Endometrial microvascular endothelial cells (primary cell): ENCODE data around the gene PITPNC1. TPM values are rescaled to one million over a fixed set of nuclear protein-coding genes. Genes with fewer than 3 reads are reported as not detected.
"Not testable (repeated sequence)": the region's sequence is repeated elsewhere in the genome, so short reads cannot be mapped to it uniquely, and the experiment has no call there.

Experiments
- in situ Hi-C: cut with HindIII; loops from 2 replicates; pipeline ENCODE4 v1.10.0; 2017; ENCODE audit warnings: low sequenced_read_pairs, low pct_unique_long_range_greater_than_20kb; ENCODE audit errors: inconsistent ontology term
- total RNA-seq: library from RNA; depleted of rRNA; stranded (reverse); fragments of >200 nt; gene quantifications from one replicate; pipeline ENCODE4 v1.2.3, GENCODE V29; 2015; ENCODE audit errors: inconsistent ontology term

PITPNC1 gene
- total RNA-seq, 1 donor from 2014 or later, result 7.1 TPM

GRCh38 chr17:67617304-67617899, 240.3 kb downstream of the PITPNC1 start:
- in situ Hi-C loops, result no loop called here

- in situ Hi-C loops, result no loop called here
These were observed 242.5 kb downstream of the PITPNC1 start for GRCh38 chr17:67619555-67619954.

- in situ Hi-C loops, result no loop called here
These were observed 243.0 kb downstream of the PITPNC1 start for GRCh38 chr17:67620088-67620487.

DNA sequence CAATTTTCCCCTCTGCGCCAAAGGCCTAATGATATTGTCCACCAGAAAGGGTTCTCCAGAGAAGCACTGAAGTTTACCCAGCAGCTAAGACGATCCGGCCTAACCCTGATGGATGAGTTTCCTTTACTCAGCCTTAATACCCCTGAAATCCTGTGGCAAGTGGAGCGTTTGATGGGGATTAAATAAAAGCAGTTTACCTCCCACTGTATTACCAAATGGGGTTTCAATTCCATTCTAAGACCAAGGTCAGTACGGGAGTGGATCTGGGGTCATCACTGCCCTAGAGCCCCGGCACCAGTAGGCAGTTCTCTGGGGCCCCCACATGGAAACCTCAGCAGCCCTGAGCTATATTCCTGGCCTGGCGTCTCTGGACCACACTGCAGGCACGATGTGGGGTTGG, 243.6 kb downstream of the PITPNC1 start:
- in situ Hi-C loops, result no loop called here

DNA sequence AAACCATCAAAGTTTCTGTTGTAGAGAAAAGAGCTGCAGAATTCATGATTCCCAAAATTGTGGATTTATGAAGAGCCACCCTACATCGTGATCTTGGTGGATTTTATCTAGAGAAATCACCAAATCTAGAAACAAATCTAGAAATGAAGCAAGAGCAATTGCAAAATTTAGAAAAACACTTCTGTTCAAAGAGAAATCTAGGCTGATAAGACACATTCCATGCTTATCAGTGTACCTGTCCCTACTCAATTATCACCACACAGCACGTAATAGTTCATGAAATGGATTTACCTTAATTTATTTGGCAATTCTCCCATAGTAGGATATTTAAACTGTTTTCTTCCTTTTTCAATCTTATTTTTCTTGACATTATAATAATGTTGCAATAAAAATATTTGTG, 246.7 kb downstream of the PITPNC1 start:
- in situ Hi-C loops, result no loop called here

DNA sequence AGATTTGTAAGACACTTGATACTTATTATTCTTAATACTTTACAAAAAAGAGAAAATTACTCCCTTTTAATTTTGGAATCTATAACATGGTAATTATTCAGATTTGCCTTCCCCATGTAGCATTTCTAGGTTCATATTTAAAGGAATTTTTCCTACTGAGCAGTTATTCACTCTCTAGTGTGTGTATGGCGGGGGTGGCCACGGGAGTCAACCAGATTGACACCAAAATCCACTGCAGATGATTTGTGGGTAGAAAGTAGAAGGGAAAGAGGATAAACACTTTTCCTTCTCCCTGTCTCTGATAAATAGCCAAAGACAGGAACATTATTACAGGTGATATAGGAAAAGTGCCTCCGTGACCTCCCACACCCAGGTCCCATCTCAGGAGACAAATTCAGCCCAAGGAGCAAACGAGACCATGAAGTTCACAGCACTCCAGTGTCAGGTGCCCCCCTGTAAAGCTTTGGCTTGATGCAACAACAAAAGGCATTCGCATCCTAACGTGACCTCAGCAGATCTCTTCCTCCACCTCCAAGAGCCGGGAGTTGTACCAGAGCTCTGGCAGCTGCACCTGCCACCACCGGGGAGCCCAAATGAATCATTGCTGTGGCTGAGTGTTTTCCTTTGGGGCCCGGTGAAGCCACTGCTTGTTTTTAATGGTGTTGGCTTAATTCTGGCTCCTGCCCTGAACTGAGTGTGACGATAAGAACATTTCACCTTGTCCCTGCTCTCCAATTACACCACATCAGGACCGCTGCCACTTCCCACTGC, 248.0 kb downstream of the PITPNC1 start:
- in situ Hi-C loops, result no loop called here

- in situ Hi-C loops, result no loop called here
These were observed 248.9 kb downstream of the PITPNC1 start for GRCh38 chr17:67625971-67626370.

DNA sequence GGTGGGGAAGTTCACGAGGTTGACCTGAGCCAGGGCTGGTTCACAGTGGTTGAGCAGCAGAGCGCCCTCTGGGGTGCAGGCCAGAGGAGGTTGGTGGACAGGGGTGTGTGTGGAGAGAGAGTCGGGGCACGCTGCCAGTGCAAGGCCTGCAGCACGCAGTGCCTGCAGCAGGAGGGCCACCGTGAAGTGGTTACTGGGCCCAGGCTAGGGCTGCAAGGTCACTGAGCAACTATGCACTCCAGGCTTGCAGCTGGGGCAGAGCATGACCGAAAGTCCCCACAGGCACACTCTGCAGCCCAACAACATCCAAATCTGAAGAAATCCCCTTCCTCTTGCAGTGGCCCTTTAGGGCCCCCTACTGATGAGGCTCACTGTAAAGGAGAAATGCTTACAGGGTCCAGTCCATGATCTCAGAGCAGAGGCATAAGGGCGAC, 251.5 kb downstream of the PITPNC1 start:
- in situ Hi-C loops, result no loop called here

DNA sequence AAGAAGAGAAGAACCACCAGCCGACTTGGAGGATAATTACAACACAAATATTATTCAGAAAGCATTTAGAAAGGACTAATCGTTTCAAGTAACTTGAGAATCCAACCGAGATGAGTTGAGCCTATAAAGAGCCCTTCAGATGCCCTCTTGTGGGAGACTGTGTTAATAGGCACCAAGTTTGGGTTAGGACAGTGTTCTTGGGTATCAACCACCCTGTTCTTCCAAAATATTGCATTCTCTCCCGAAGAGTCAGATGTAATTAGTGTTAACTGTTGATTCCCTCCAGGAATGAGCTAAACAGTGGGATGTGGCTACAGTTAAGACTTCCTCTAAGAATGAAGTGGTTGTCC, 252.9 kb downstream of the PITPNC1 start:
- in situ Hi-C loops, result no loop called here

DNA sequence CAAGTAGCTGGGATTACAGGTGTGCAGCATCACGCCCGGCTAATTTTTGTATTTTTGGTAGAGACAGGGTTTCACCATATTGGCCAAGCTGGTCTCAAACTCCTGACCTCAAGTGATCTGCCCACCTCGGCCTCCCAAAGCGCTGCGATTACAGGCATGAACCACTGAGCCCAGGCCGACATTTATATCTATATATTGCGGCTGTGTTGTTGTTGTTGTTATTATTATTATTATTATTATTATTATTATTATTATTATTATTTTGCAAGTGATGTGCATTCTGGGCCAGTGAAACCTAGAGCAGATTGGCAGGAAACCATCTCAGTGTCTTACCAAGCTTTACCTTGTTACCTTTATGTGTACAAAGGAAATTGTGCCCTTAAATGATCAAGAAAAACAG, 253.8 kb downstream of the PITPNC1 start:
- in situ Hi-C loops, result not testable (repeated sequence)

- in situ Hi-C loops, result no loop called here
These were observed 255.1 kb downstream of the PITPNC1 start for GRCh38 chr17:67632141-67632540.

DNA sequence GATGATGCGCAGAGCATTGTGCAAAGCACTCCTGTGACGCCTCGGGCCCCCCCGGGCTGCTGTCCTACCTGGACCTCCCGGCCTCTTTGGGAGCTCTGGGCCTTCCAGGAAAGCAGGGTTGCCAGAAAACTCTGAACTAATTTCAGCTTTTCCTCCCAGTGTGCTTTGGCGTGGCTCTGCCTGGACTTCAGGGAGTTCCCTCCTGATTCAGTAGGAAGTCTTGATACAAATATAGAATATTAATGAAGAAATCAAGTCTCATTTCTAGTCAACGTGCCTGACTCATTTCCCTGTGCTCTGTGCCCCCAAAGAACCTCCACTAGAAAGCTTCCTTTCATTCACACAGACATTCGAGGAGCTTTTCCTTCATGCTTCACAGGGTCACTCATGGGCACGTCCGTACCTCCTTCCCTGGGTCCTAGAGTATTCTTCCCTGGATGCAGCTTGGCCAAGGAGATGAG, 256.7 kb downstream of the PITPNC1 start:
- in situ Hi-C loops, result no loop called here

DNA sequence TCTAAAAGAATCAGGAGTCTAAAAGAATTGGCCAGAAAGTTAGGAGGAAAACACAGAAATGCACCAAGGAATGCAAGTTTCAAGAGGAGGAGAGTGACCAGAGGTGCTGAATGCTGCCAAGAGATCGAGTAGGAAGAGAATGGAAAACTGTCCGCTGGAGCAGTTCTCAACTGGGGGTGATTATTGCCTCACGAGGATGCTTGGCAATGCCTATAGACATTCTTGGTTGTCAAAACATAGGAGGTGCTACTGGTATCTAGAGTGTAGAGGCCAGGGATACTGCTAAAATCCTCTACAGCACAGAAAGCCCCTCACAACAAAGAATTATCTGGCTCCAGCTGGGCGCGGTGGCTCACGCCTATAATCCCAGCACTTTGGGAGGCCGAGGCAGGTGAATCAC, 258.6 kb downstream of the PITPNC1 start:
- in situ Hi-C loops, result no loop called here

DNA sequence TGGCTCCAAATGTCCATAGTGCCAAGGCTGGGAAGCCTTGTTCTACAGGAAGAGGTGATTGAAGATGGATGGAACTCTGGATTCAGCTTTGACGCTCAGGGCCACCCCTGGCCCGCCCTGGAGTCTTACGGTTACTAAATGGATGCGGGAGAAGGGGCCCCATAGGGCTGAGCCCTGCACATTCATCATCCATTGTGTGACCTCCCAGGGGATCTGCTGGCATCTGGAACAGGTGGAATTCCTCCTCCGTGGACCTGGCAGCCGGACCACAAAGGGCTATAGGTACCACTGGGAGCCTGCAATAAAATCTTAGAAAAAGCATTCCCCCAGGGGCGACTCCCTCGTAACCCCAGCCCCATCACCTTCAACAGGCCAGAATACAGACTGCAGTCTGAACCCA, 259.2 kb downstream of the PITPNC1 start:
- in situ Hi-C loops, result no loop called here

- in situ Hi-C loops, result no loop called here
These were observed 259.9 kb downstream of the PITPNC1 start for GRCh38 chr17:67636834-67637520.

DNA sequence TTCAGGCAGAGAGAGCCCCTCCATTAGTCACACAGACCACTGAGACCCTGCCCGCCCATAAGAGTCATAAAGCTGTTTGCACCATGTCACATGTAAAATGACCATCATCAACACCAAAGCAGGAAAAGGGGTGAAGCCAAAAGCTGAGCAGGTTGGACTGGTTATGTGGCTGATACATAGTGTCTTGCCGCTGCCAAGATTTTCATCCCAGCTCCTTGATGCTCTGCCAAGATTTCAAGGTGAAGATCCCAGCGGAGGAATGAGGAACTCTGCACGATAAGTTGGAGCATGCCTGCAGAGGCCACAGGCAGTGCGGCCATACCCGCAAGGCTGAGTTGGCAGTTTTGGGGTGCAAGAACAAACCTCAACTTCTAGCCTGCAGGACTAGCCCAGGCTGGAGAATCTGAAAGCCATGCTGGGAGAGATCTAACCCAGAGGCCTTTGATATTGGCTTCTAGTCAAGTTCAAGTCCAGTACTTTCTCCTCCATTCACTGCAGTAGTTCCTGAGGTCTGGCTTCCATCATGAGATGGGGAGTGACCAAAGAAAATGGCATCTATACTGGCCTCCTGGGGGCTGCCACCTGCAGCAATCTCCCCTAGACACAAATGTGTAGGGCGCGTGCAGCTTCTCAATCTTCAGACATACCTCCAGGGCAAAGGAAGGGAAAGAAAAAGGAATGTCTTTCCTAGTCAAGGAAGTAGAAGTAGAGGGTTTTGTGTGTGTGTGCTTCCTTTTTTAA, 261.0 kb downstream of the PITPNC1 start:
- in situ Hi-C loops, result no loop called here

DNA sequence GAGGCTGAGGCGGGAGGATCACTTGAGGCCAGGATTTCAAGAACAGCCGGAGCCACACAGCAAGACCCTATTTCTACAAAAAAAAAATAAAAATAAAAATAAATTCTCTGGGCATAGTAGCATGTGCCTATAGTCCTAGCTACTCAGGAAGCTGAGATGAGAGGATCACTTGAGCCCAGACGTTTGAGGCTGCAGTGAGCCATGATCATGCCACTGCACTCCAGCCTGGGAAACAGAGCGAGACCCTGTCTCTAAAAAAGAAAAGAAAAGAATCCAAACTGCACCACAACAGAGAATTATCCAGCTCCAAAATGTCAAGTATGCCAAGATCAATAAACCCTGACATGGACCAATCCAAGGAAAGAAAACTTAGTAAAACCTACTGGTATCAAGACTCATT, 261.8 kb downstream of the PITPNC1 start:
- in situ Hi-C loops, result no loop called here

GRCh38 chr17:67639555-67639954, 262.5 kb downstream of the PITPNC1 start:
- in situ Hi-C loops, result no loop called here

- in situ Hi-C loops, result no loop called here
These were observed 262.9 kb downstream of the PITPNC1 start for GRCh38 chr17:67639979-67640378.
